Neural cell (in vitro differentiated cells): Measurements from ENCODE around the gene INPP4B.

Source experiments
- CTCF ChIP-seq: fragments of 450-650 bp; IDR thresholded peaks from 2 replicates; pipeline ENCODE4 v1.5.1; 2014; ENCODE audit warnings: antibody characterized with exemption, mild to moderate bottlenecking, moderate library complexity; ENCODE audit not compliant: poor library complexity, severe bottlenecking
- EP300 ChIP-seq: fragments of 450-650 bp; conservative IDR thresholded peaks from 2 replicates; pipeline ENCODE4 v1.6.1; 2014; ENCODE audit warnings: antibody characterized with exemption, mild to moderate bottlenecking, moderate library complexity; ENCODE audit not compliant: poor library complexity, severe bottlenecking
- EZH2 ChIP-seq: fragments of 200-600, 300-800 bp; shearing (Covaris generic), sonication (generic); IDR thresholded peaks from 2 replicates; pipeline ENCODE4 v1.6.1; 2014; ENCODE audit warnings: antibody characterized with exemption, low read length, borderline replicate concordance, mild to moderate bottlenecking; ENCODE audit not compliant: insufficient read depth, poor library complexity, severe bottlenecking
- MXI1 ChIP-seq: fragments of 450-650 bp; conservative IDR thresholded peaks from 2 replicates; pipeline ENCODE4 v1.6.1; 2014; ENCODE audit warnings: antibody characterized with exemption, mild to moderate bottlenecking; ENCODE audit not compliant: poor library complexity, severe bottlenecking
- POLR2AphosphoS5 ChIP-seq: IDR thresholded peaks from 2 replicates; pipeline ENCODE4 v1.6.1; 2012
- RAD21 ChIP-seq: fragments of 450-650 bp; conservative IDR thresholded peaks from 2 replicates; pipeline ENCODE4 v1.6.1; 2014; ENCODE audit warnings: antibody characterized with exemption, mild to moderate bottlenecking, moderate library complexity
- REST ChIP-seq: IDR thresholded peaks from 2 replicates; pipeline ENCODE4 v1.6.1; 2012; ENCODE audit warnings: borderline replicate concordance
- SMC3 ChIP-seq: fragments of 450-650 bp; conservative IDR thresholded peaks from 2 replicates; pipeline ENCODE4 v1.6.1; 2014; ENCODE audit warnings: antibody characterized with exemption, mild to moderate bottlenecking, moderate library complexity; ENCODE audit not compliant: poor library complexity

DNA sequence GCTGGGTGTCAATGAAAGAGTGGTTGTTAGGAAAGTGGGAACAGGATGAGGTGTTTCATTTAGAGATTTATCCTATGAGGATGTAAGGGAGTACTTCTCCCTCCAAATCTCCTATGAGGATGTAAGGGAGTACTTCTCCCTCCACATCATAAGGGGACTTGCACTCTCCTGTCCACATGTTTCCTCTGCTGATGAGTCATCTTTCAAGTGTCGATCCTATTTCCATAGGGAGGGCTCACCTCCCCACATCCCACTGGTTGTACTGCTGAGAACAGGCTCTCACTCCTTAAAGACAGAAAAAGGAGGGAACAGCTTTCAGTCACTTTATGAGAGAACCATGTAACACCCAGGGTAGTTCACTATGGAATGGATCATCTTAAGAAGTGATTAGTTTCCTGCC is 65.0 kb downstream of the INPP4B start:
- TF ChIP-seq POLR2AphosphoS5 (no peak), EP300 (no peak), MXI1 (no peak), CTCF (no peak), REST (no peak), RAD21 (no peak), SMC3 (no peak), EZH2 (no peak)
